NCI-H1436 treated with DMSO at 0.1 percent for 48 hours (cell line): ENCODE data around the gene RUNX1.
A peak's percentile ranks its signal among the peaks of the same experiment; 100 is the strongest.

Source experiments
- DNase-seq: peaks from one replicate; lab custom pipeline; 2025; lab: John Stamatoyannopoulos, UW

RUNX1 gene

DNA sequence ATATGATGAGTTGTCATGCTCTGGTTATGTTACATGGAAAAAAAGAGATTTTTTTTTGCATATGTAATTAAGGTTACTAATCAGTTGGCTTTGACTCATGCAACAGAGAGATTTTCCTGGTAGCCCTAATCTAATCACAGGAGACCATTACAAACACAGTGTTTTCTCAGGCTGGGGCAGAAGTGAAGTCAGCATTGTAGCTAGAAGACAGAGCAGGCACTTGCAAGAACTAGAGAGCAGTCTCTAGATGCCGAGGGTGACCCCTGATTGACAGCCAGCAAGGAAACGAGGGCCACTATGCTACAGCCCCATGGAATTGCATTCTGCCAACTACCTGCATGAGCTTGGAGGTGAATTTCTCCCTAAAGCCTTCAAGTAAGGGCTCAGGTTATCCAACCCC is 151.3 kb downstream of the RUNX1 start:
- DNase-seq: no peak

GRCh38 chr21:34894401-34894800 is 154.7 kb downstream of the RUNX1 start:
- no peak for DNase-seq

DNA sequence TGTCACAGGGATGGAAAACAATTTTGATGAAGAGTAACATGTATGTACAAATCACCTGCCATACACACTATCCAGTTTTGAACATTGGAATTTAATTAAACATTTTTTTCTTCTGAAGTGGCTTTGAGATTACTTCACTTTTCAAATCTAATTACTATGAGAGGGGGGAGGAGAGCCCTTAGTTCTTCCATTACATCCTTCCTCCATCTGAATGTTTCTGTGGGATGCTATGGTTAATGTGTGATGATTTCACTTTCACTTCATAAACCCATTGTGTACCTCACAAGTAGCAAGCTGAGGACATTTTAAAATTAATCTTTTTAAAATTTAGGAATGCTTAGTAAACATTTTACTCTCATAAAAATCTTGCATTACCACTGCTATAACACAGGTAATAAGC is 156.9 kb downstream of the RUNX1 start:
- no peak for DNase-seq

DNA sequence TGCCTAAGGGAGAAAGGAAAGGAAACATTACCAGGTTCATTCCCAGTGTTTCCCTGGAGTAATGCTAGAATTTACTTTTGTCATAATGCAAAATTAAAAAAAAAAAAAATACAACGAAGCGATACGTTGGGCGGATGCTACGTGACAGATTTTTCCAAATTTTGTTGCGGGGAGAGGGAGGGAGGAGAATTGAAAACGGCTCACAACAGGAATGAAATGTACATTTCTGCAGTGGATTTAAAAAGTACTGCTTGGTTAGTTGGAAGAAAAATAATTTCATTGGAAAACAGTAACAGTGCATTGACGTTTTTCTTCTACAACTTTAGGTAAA is 157.5 kb downstream of the RUNX1 start:
- no peak for DNase-seq

DNA sequence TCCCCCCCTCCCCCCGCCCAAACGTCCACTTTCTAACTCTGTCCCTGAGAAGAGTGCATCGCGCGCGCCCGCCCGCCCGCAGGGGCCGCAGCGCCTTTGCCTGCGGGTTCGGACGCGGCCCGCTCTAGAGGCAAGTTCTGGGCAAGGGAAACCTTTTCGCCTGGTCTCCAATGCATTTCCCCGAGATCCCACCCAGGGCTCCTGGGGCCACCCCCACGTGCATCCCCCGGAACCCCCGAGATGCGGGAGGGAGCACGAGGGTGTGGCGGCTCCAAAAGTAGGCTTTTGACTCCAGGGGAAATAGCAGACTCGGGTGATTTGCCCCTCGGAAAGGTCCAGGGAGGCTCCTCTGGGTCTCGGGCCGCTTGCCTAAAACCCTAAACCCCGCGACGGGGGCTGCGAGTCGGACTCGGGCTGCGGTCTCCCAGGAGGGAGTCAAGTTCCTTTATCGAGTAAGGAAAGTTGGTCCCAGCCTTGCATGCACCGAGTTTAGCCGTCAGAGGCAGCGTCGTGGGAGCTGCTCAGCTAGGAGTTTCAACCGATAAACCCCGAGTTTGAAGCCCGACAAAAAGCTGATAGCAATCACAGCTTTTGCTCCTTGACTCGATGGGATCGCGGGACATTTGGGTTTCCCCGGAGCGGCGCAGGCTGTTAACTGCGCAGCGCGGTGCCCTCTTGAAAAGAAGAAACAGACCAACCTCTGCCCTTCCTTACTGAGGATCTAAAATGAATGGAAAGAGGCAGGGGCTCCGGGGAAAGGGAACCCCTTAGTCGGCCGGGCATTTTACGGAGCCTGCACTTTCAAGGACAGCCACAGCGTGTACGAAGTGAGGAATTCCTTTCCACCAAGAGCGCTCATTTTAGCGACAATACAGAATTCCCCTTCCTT is 158.1 kb downstream of the RUNX1 start:
- DNase-seq: no peak

- DNase-seq: no peak
These were observed 158.7 kb downstream of the RUNX1 start for GRCh38 chr21:34890470-34890723.

- no peak for DNase-seq
These were observed 159.2 kb downstream of the RUNX1 start for GRCh38 chr21:34889676-34890469.

DNA sequence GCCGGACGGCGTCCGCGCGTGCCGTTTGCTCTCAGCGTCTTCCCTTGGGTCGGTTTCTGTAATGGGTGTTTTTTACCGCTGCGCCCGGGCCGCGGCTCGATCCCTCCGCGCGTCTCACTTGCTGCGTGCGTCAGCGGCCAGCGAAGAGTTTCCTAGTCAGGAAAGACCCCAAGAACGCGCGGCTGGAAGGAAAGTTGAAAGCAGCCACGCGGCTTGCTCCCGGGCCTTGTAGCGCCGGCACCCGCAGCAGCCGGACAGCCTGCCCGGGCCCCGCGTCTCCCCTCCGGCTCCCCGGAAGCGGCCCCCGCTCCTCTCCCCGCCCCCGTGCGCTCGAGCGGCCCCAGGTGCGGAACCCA is 159.8 kb downstream of the RUNX1 start:
- DNase-seq: no peak

- DNase-seq: peak; percentile 55
These were observed 160.4 kb downstream of the RUNX1 start for GRCh38 chr21:34888569-34889319.

- DNase-seq: no peak
These were observed 161.2 kb downstream of the RUNX1 start for GRCh38 chr21:34887725-34888568.

GRCh38 chr21:34887105-34887442 is 162.0 kb downstream of the RUNX1 start:
- DNase-seq: no peak

GRCh38 chr21:34886240-34887104 is 162.6 kb downstream of the RUNX1 start:
- DNase-seq: no peak

DNA sequence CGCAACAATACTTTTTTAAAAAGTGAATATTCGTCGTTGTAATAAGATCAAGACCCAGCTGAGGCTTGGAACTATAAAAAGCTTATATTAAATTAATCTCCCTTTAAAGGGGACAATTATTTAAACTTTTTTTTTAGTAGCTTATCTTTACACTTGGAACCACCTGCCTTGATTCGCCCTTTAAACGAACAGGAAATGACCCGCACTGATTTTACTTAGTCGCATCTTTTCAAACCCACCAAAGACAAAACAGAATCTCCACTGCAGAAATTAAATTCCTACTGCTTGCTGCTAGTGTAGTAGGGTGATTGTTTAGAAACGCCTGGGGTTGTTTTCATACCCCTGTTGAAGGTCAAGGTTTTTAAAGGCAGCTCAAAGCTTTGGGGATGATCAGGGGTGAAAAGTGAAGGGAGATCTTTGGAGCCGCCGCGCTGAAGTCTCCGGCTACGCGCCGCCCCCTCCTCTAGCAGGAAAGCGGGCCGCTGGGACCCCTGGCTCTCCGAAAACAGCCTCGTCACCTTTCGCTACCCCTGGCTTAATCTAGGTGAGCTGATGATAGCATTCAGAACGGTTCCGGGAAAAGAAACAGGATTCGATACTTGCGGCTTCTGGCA is 163.4 kb downstream of the RUNX1 start:
- no peak for DNase-seq

GRCh38 chr21:34885125-34885524 is 164.0 kb downstream of the RUNX1 start:
- no peak for DNase-seq

DNA sequence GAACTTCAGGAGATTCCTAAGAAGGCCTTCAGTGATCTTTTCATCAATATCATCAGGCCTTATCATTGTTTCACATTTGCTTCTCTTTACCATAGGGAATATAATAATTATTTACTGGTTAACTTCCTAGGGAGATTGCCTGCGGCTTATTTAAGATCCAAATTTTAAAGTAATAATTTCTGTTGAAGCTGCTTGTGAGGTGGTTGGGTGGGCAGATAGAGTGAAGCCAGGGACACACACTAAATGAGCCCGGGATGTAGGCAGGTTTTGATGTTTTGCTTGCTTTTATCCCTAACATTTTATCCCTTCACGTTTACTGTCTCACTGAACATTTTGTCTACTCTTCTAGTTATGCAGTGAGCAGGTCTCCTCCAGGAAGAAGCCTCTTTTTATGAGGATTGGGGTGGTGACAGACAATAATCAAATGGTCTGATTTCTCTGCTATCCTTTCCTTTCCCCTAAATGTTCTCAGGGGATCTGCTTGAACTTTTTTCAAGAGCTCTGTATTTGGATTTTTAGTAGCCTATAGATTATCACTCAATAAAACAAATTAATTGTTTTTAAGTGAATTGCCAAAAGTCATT is 164.7 kb downstream of the RUNX1 start:
- no peak for DNase-seq

- DNase-seq: no peak
These were observed 165.4 kb downstream of the RUNX1 start for GRCh38 chr21:34883491-34884271.

DNA sequence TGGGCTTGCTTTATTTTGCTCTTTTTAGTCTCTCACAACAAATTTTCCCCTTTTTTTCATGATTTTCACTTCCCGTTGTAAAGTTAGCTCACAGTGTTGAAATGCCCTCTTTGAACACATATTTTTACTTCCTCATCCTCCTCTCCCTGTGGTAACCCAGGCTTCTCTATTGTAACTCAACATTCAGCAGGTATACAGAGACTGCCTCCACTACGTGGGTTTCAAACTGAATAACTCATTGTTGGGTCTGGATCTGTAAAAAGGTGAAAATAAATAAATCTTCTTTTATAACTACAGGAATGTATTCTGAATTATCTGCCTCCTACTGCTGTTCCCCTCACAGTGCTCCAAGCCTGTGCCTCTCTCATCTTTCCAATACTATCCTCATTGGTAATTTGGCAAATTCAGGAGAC is 166.4 kb downstream of the RUNX1 start:
- no peak for DNase-seq

GRCh38 chr21:34881839-34882371 is 167.2 kb downstream of the RUNX1 start:
- no peak for DNase-seq

- DNase-seq: no peak
These were observed 167.7 kb downstream of the RUNX1 start for GRCh38 chr21:34881421-34881820.
